Measurements from ENCODE around the gene DBNL.

DNA sequence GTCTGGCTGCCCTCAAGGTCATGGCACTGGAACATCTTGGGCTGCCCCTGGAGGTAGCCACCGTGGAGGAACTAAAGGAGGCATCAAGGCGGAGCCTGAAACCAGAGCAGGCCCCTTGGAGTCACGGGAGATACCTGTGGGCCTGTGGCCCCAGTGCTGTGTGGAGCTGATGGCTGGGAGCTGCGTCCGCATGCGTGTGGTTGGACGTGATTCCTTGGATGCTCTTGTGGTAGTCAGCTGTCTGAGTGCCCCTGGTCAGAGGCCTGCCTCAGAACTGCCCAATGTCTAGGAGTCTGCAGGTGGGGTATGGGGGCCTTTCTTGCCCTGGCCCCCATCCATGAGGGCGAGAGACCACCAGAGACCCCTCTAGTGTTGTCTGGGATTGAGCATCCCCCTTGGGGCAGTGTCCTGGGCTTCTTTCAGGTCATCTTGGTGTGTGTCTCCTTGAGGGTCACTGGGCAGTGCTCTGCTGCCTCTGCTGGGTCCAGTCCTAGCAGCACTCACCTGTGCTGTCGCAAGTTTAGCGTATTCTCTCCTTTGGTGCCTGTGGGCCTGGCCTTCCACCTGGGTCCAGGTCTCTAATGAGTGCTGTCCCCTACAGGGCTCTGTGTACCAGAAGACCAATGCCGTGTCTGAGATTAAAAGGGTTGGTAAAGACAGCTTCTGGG lies 12.8 kb downstream of the DBNL start:
- TF ChIP-seq, protein P1, sequence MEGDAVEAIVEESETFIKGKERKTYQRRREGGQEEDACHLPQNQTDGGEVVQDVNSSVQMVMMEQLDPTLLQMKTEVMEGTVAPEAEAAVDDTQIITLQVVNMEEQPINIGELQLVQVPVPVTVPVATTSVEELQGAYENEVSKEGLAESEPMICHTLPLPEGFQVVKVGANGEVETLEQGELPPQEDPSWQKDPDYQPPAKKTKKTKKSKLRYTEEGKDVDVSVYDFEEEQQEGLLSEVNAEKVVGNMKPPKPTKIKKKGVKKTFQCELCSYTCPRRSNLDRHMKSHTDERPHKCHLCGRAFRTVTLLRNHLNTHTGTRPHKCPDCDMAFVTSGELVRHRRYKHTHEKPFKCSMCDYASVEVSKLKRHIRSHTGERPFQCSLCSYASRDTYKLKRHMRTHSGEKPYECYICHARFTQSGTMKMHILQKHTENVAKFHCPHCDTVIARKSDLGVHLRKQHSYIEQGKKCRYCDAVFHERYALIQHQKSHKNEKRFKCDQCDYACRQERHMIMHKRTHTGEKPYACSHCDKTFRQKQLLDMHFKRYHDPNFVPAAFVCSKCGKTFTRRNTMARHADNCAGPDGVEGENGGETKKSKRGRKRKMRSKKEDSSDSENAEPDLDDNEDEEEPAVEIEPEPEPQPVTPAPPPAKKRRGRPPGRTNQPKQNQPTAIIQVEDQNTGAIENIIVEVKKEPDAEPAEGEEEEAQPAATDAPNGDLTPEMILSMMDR (IDR thresholded peaks at IDR 0.05): no peak
- TF ChIP-seq POLR2AphosphoS5 (IDR thresholded peaks at IDR 0.05) (no peak), POLR2A (IDR thresholded peaks at IDR 0.05) (no peak), EP300 (IDR thresholded peaks at IDR 0.05) (no peak)
